ENCODE results near the gene HPN. TPM values are rescaled to one million over a fixed set of nuclear protein-coding genes. Genes with fewer than 3 reads are reported as not detected.
"Not testable (repeated sequence)": the region's sequence is repeated elsewhere in the genome, so short reads cannot be mapped to it uniquely, and the experiment has no call there.

Gene HPN
- total RNA-seq, 4 donors from 2014 or later: 0.26 to 1.7 (median 0.56) TPM; not detected in 1

DNA sequence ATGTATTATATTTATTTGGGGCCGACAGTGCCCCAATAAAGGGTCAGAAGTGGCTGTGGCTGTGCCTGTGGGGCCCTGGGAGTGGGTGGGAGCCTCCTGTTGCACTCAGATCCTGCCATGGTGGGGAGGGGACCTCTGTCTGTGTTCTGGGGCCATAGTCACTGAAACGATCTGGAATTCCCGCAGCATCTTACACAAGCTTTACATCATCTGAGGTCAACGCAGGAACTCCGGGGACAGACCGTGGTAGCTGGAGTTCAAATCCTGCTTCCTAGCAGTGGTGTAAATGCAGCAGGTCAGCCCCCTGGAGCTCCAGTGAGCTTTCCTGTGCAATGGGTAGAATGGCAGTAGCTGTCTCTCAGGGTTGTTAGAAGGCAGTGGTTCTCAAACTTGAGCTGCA lies 15.1 kb upstream of the HPN start:
- Histone ChIP-seq H3K36me3 (peaks cover 64% of the 10 kb centered on the region), H3K27ac (no peak overlapping the region), H3K4me1 (peaks cover 17% of the 10 kb centered on the region), H3K4me3 (no peak overlapping the region), H3K27me3 (no peaks in the 10 kb centered on the region), H3K9me3 (no peaks in the 10 kb centered on the region)
- DNase-seq (ENCODE audit: low spot score in 2 of 2): no peak
- 90% methylated on average over 2 of the region's 6 CpGs for whole genome bisulfite sequencing
- no peak for TF ChIP-seq POLR2AphosphoS5 (IDR thresholded peaks at IDR 0.05)
- TF ChIP-seq, protein P1, sequence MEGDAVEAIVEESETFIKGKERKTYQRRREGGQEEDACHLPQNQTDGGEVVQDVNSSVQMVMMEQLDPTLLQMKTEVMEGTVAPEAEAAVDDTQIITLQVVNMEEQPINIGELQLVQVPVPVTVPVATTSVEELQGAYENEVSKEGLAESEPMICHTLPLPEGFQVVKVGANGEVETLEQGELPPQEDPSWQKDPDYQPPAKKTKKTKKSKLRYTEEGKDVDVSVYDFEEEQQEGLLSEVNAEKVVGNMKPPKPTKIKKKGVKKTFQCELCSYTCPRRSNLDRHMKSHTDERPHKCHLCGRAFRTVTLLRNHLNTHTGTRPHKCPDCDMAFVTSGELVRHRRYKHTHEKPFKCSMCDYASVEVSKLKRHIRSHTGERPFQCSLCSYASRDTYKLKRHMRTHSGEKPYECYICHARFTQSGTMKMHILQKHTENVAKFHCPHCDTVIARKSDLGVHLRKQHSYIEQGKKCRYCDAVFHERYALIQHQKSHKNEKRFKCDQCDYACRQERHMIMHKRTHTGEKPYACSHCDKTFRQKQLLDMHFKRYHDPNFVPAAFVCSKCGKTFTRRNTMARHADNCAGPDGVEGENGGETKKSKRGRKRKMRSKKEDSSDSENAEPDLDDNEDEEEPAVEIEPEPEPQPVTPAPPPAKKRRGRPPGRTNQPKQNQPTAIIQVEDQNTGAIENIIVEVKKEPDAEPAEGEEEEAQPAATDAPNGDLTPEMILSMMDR (IDR thresholded peaks at IDR 0.05): no peak
- no peak for TF ChIP-seq POLR2A (IDR thresholded peaks at IDR 0.05)
- no peak for TF ChIP-seq EP300 (IDR thresholded peaks at IDR 0.05)

DNA sequence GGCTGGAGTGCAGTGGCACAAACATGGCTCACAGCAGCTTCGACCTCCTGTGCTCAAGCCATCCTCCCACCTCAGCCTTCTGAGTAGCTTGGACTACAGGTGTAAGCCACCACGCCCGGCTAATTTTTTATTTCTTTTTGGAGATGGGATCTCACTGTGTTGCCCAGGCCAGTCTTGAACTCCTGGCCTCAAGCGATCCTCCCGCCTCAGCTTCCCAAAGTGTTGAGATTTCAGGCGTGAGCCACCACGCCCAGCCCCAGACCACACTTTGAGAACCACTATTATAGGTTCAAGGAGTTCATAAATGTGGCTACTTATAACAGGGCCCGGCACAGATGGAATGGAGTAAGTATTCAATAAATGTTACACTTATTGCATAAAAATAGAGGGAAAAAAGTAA lies 14.5 kb upstream of the HPN start:
- peaks cover 58% of the 10 kb centered on the region for H3K36me3 ChIP-seq
- 90% methylated on average over 8 of the region's 8 CpGs for WGBS
- peaks cover 19% of the 10 kb centered on the region for H3K4me1 ChIP-seq
- no peaks in the 10 kb centered on the region for H3K27me3 ChIP-seq
- H3K9me3 ChIP-seq: no peaks in the 10 kb centered on the region
- H3K27ac ChIP-seq: no peak overlapping the region
- no peak overlapping the region for H3K4me3 ChIP-seq
- DNase-seq (ENCODE audit: low spot score in 2 of 2): no peak
- TF ChIP-seq, protein P1 (IDR thresholded peaks at IDR 0.05): no peak
- TF ChIP-seq EP300 (IDR thresholded peaks at IDR 0.05): no peak

DNA sequence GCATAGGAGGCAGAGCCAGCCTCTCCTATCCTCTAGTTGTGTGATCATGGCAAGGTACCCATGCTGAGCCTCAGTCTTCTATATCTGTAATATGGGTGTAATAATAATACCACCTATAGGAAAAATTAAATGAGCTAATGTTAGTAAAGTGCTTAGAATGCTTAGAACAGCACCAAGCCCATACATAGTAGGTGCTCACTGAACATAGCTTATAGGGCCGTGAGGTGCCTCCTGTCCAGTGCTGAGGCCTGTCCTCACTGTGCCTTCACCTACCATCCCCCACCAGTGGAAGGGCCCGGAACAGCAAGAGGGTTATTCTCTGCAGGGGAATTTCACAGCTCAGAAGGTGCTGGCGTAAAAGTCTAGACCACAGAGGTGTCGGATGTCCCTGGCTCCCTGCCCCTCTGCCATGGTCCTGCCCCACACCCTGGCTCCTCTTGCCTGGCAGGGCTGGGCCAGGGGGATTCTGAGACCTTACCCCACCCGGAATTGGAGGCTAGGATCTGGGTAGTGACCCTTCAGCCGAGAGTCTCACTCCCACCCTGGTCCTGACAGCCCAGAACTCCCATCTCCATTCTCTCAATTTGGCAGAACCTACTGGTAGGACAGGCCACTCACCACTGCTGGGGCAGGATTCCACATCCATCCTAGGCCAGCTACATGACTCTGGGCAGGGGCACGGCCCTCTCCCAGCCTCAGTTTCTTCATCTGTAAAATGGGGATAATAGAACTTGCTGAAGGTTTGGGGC lies 13.5 kb upstream of the HPN start:
- peaks cover 48% of the 10 kb centered on the region for H3K36me3 ChIP-seq

DNA sequence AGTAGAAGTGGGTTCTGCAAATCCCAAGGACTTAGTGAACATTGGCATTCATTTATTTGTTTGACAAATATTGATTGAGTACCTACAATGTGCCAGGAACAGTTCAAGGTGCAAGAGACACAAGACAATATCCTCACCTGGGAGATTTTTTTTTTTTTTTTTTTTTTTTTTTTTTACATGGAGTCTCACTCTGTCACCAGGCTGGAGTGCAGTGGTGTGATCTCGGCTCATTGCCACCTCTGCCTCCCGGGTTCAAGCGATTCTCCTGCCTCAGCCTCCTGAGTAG lies 13.0 kb upstream of the HPN start:
- not testable (repeated sequence) for H3K4me3 ChIP-seq; DNase-seq (ENCODE audit: low spot score in 2 of 2); H3K27ac ChIP-seq; H3K27me3 ChIP-seq; H3K9me3 ChIP-seq
- H3K36me3 ChIP-seq: peaks cover 45% of the 10 kb centered on the region
- 82% methylated on average over 3 of the region's 3 CpGs for WGBS
- H3K4me1 ChIP-seq: peaks cover 19% of the 10 kb centered on the region

More for the DNA sequence above, 13.5 kb upstream of the HPN start:
- H3K9me3 ChIP-seq: no peaks in the 10 kb centered on the region
- no peaks in the 10 kb centered on the region for H3K27me3 ChIP-seq
- peaks cover 19% of the 10 kb centered on the region for H3K4me1 ChIP-seq
- H3K4me3 ChIP-seq: no peak overlapping the region
- TF ChIP-seq POLR2AphosphoS5 (IDR thresholded peaks at IDR 0.05) (no peak), POLR2A (IDR thresholded peaks at IDR 0.05) (no peak), EP300 (IDR thresholded peaks at IDR 0.05) (no peak)
- TF ChIP-seq, protein P1 (IDR thresholded peaks at IDR 0.05): no peak
- H3K27ac ChIP-seq: no peak overlapping the region
- WGBS: 85% methylated on average over 6 of the region's 7 CpGs
- no peak for DNase-seq (ENCODE audit: low spot score in 2 of 2)

DNA sequence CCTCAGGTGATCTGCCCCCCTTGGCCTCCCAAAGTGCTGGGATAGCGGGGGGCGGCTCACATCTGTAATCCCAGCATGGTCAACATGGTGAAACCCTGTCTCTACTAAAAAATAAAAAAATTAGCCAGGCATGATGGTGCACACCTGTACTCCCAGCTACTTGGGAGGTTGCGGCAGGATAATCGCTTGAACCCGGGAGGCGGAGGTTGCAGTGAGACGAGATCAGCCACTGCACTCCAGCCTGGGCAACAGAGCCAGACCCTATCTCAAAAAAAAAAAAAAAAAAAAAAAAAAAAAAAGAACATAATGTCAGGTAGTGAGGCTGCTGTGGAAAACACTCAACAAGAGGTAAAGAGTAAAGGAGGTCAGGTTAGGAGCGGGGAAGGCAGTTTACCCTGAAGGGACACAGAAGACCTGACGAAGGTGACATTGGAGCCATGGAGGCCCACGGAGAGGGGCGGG lies 12.2 kb upstream of the HPN start:
- H3K27ac ChIP-seq; DNase-seq (ENCODE audit: low spot score in 2 of 2); H3K9me3 ChIP-seq; H3K4me3 ChIP-seq; H3K27me3 ChIP-seq: not testable (repeated sequence)
- peaks cover 41% of the 10 kb centered on the region for H3K36me3 ChIP-seq
- 79% methylated on average over 11 of the region's 11 CpGs for WGBS
- peaks cover 19% of the 10 kb centered on the region for H3K4me1 ChIP-seq

DNA sequence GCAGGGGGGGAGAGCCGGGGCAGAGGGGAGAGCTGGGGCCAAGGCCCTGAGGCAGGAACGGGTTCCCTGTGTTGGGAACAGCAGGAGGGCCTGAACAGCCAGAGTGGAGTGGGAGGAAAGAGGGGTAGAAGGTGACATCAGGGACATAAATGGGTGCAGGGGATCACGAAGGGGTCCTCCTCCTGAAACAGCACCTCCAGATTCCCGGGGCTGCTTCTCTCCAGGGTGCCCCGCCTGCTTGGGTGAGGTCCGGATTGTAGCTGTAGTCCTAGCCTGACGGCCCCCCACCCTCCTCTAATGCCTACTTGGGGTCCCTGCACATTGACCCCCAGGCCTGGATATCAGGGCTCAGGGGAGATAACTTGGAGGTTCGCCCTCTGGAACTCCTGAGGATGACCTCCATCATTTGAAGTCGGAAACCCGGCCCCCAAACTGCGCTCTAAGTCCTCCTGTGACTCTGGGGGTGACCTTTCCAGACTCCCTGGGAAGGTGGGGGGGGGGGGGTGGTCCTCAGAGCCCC lies 11.7 kb upstream of the HPN start:
- Histone ChIP-seq H3K4me1 (peaks cover 19% of the 10 kb centered on the region), H3K27ac (no peak overlapping the region), H3K36me3 (peaks cover 36% of the 10 kb centered on the region), H3K9me3 (no peaks in the 10 kb centered on the region), H3K27me3 (no peaks in the 10 kb centered on the region), H3K4me3 (peak overlapping the region; percentile 70)
- WGBS: 18% methylated on average over 9 of the region's 11 CpGs
- DNase-seq (ENCODE audit: low spot score in 2 of 2): no peak
- TF ChIP-seq EP300 (IDR thresholded peaks at IDR 0.05) (no peak), POLR2A (IDR thresholded peaks at IDR 0.05) (no peak), POLR2AphosphoS5 (IDR thresholded peaks at IDR 0.05) (no peak)
- TF ChIP-seq, protein P1 (IDR thresholded peaks at IDR 0.05): no peak

Measured in suprapubic skin (tissue), 4 donors.